GM20000 (cell line): ENCODE data around the gene SVIL.

ENCODE experiments used
- DNase-seq: peaks from one replicate; pipeline ENCODE4 v3.0.0; 2012; ENCODE audit warnings: low spot score
- CTCF ChIP-seq: IDR thresholded peaks from 2 replicates; pipeline ENCODE4 v1.5.1; 2012; ENCODE audit warnings: mild to moderate bottlenecking, control low read depth; ENCODE audit errors: extremely low read depth, missing control alignments

Gene SVIL

DNA sequence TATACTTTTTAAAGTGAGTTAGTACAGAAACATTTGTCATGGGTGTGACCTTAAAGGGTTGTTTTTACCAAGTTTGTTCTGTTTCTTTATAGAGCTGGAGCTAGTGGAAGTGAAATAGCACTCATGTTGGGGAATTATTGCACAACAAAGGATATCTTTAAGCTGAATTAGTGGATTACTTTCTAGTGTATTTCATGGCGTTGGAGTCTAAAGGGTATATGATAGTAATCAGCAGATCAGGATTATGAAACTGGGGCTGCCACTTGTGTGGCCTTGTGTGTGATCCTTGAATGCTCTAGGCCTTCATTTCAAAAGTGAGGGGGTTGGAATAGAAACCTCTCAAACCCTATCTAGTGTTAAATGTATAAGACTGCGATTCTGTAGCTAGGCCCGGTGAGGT lies 222.3 kb downstream of the SVIL start:
- DNase-seq, result peak; percentile 21

GRCh38 chr10:29411666-29412315 lies 223.0 kb downstream of the SVIL start:
- no peak for TF ChIP-seq CTCF
- DNase-seq, result no peak

More for the DNA sequence above, 222.3 kb downstream of the SVIL start:
- no peak for TF ChIP-seq CTCF

GRCh38 chr10:29409241-29410054 lies 225.3 kb downstream of the SVIL start:
- DNase-seq, result peak; percentile 73
- no peak for TF ChIP-seq CTCF

DNA sequence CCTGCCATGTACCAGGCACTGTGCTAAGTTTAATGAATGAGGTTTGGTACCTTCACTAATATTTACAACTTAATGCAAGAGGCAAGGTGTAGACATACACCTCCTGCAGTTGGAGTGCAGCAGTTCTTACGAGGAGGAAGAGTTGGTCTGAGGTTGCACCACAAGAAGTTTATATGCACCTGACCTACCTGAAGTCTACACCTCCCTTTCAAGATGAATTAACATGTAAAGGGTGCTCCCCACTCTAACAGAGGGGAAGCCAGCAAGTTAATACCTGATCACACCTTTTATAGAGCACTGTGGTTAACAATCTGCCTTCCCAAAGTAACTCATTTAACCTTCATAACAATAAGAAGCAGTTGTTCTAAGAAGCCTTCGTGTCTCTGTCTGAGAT lies 225.9 kb downstream of the SVIL start:
- no peak for TF ChIP-seq CTCF
- no peak for DNase-seq
